OCI-LY1 (cell line): ENCODE data around the gene ATM.

ENCODE experiments used
- EZH2 ChIP-seq: fragments of 200-600 bp; sonication (generic), shearing (Covaris generic); IDR thresholded peaks from 2 replicates; pipeline ENCODE4 v1.8.0; 2017; ENCODE audit warnings: borderline replicate concordance, mixed run types, mild to moderate bottlenecking, antibody characterized with exemption, low read length, moderate library complexity, mixed read lengths
- TF ChIP-seq, protein P1 (sequence below): fragments of 200-600 bp; sonication (generic), shearing (Covaris generic); IDR thresholded peaks from 2 replicates; pipeline ENCODE4 v1.5.1; 2017; ENCODE audit warnings: mild to moderate bottlenecking, antibody characterized with exemption, low read length, moderate library complexity, mixed read lengths

DNA sequence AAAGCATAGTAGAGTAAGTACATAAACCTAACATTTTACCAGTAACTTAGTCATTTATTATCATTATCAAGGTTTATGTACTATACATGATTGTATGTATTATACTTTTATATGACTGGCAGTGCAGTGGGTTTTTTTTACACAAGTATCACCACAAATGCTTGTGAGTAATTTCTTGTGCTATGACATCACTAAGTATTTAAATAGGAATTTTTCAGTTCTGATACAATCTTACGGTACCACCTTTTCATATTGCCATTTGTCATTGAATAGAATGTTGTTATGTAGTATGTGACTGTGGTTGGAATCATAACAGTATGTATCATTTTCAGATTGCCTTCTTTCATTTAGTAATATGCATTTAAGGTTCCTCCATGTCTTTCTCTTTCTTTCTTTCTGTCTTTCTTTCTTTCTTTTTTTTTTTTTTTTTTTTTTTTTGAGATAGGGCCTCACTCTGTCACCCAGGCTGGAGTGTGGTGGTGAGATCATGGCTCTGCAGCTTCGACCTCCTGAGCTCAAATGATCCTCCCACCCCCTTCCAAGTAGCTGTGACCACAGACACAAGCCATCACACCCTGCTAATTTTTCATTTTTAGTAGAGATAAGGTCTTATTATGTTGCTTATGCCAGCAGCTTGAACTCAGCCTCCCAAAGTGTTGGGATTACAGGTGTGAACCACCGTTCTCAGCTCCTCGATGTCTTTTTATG lies 18.6 kb downstream of the ATM start:
- TF ChIP-seq, protein P1, sequence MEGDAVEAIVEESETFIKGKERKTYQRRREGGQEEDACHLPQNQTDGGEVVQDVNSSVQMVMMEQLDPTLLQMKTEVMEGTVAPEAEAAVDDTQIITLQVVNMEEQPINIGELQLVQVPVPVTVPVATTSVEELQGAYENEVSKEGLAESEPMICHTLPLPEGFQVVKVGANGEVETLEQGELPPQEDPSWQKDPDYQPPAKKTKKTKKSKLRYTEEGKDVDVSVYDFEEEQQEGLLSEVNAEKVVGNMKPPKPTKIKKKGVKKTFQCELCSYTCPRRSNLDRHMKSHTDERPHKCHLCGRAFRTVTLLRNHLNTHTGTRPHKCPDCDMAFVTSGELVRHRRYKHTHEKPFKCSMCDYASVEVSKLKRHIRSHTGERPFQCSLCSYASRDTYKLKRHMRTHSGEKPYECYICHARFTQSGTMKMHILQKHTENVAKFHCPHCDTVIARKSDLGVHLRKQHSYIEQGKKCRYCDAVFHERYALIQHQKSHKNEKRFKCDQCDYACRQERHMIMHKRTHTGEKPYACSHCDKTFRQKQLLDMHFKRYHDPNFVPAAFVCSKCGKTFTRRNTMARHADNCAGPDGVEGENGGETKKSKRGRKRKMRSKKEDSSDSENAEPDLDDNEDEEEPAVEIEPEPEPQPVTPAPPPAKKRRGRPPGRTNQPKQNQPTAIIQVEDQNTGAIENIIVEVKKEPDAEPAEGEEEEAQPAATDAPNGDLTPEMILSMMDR, result no peak
- no peak for TF ChIP-seq EZH2
